ENCODE results near the gene WASHC2A. TPM values are rescaled to one million over a fixed set of nuclear protein-coding genes. Genes with fewer than 3 reads are reported as not detected.
A peak's percentile ranks its signal among the peaks of the same experiment; 100 is the strongest.
"Not testable (repeated sequence)": the region's sequence is repeated elsewhere in the genome, so short reads cannot be mapped to it uniquely, and the experiment has no call there.

Gene WASHC2A
- total and polyA plus RNA-seq, 2 of the 13 experiments (the other 11 are each of a cell fraction or from before 2014, with no cell fraction given), result 22.8 to 29.6 TPM

GRCh38 chr10:50047594-50047993, 20.2 kb upstream of the WASHC2A start:
- not testable (repeated sequence) for FAIRE-seq; H3K4me2 ChIP-seq (ENCODE audit: low read depth, low read length)

GRCh38 chr10:50051995-50052660, 15.6 kb upstream of the WASHC2A start:
- H3K9me3 ChIP-seq (ENCODE audit: low read length); H4K20me1 ChIP-seq (ENCODE audit: insufficient read depth, low read length); BruUV-seq (replicated peaks); intact Hi-C loops (cut with micrococcal nuclease; ENCODE audit: unreplicated experiment); H3K27me3 ChIP-seq (ENCODE audit: control insufficient read depth in 1 of 2, insufficient read depth in 2 of 2, low read length in 2 of 2); H3K4me3 ChIP-seq (replicated peaks in 1 of 3; ENCODE audit: insufficient read depth in 1 of 3, low read depth in 2 of 3, low read length in 3 of 3); in situ Hi-C loops (cut with HindIII; ENCODE audit: extremely low pct_ligation_motif_present, low pct_unique_long_range_greater_than_20kb); H3K79me2 ChIP-seq (ENCODE audit: insufficient read depth, low read length); POLR2A ChIA-PET; CTCF ChIA-PET (ENCODE audit: low intra/inter-chr PET ratio, low total read pairs); H3K36me3 ChIP-seq (replicated peaks in 1 of 2; ENCODE audit: control insufficient read depth in 1 of 2, insufficient read depth in 2 of 2, low read length in 2 of 2): not testable (repeated sequence)
- WGBS (ENCODE audit: low lambda C conversion rate), result 9% methylated on average over 3 of the region's 3 CpGs
- DNase-seq (ENCODE audit: low spot score), result peak; percentile 97
- ATAC-seq, result peak; percentile 95
- Histone ChIP-seq H3K9ac (ENCODE audit: insufficient read depth, low read depth, low read length) (0 out of 2 replicates have a peak overlapping the region, but pooled peaks have one; percentile 21), H2AFZ (ENCODE audit: low read length) (peak overlapping the region; percentile 42), H3K4me2 (ENCODE audit: low read depth, low read length) (peak overlapping the region; percentile 62), H3K27ac (ENCODE audit: extremely low read length, insufficient read depth, low read length) (peak overlapping the region; percentile 79), H3K4me1 (ENCODE audit: insufficient read depth, low read length) (peaks cover 46% of the 10 kb centered on the region)
- peak; percentile 12 for FAIRE-seq
- TF ChIP-seq ERF (CRISPR knock-in tag; IDR thresholded peaks at IDR 0.05), result peak; percentile 52; the same call in 1 of the 2 replicates
- TF ChIP-seq LCORL (IDR thresholded peaks at IDR 0.05), result peak; percentile 40; the same call in 1 of the 2 replicates
- TF ChIP-seq LCORL (CRISPR knock-in tag; IDR thresholded peaks at IDR 0.05), result 0 out of 2 replicates have a peak, but pooled peaks have one; percentile 41
- TF ChIP-seq, protein P1, sequence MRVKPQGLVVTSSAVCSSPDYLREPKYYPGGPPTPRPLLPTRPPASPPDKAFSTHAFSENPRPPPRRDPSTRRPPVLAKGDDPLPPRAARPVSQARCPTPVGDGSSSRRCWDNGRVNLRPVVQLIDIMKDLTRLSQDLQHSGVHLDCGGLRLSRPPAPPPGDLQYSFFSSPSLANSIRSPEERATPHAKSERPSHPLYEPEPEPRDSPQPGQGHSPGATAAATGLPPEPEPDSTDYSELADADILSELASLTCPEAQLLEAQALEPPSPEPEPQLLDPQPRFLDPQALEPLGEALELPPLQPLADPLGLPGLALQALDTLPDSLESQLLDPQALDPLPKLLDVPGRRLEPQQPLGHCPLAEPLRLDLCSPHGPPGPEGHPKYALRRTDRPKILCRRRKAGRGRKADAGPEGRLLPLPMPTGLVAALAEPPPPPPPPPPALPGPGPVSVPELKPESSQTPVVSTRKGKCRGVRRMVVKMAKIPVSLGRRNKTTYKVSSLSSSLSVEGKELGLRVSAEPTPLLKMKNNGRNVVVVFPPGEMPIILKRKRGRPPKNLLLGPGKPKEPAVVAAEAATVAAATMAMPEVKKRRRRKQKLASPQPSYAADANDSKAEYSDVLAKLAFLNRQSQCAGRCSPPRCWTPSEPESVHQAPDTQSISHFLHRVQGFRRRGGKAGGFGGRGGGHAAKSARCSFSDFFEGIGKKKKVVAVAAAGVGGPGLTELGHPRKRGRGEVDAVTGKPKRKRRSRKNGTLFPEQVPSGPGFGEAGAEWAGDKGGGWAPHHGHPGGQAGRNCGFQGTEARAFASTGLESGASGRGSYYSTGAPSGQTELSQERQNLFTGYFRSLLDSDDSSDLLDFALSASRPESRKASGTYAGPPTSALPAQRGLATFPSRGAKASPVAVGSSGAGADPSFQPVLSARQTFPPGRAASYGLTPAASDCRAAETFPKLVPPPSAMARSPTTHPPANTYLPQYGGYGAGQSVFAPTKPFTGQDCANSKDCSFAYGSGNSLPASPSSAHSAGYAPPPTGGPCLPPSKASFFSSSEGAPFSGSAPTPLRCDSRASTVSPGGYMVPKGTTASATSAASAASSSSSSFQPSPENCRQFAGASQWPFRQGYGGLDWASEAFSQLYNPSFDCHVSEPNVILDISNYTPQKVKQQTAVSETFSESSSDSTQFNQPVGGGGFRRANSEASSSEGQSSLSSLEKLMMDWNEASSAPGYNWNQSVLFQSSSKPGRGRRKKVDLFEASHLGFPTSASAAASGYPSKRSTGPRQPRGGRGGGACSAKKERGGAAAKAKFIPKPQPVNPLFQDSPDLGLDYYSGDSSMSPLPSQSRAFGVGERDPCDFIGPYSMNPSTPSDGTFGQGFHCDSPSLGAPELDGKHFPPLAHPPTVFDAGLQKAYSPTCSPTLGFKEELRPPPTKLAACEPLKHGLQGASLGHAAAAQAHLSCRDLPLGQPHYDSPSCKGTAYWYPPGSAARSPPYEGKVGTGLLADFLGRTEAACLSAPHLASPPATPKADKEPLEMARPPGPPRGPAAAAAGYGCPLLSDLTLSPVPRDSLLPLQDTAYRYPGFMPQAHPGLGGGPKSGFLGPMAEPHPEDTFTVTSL (CRISPR knock-in tag; IDR thresholded peaks at IDR 0.05; ENCODE audit: borderline replicate concordance), result peak; percentile 49; the same call in 1 of the 2 replicates
- TF ChIP-seq RARA (CRISPR knock-in tag; IDR thresholded peaks at IDR 0.05), result peak; percentile 93
- TF ChIP-seq ZNF609 (CRISPR knock-in tag; IDR thresholded peaks at IDR 0.05; ENCODE audit: borderline replicate concordance), result peak; percentile 25; the same call in 1 of the 2 replicates

More at GRCh38 chr10:50047594-50047993, 20.2 kb upstream of the WASHC2A start:
- peaks cover 19% of the 10 kb centered on the region for H3K4me1 ChIP-seq (ENCODE audit: insufficient read depth, low read length)
- H2AFZ ChIP-seq (ENCODE audit: low read length); POLR2A ChIA-PET; CTCF ChIA-PET (ENCODE audit: low intra/inter-chr PET ratio, low total read pairs); in situ Hi-C loops (cut with HindIII; ENCODE audit: extremely low pct_ligation_motif_present, low pct_unique_long_range_greater_than_20kb); H3K4me3 ChIP-seq (replicated peaks in 1 of 3; ENCODE audit: insufficient read depth in 1 of 3, low read depth in 2 of 3, low read length in 3 of 3); ATAC-seq; H3K27ac ChIP-seq (ENCODE audit: extremely low read length, insufficient read depth, low read length); H3K36me3 ChIP-seq (replicated peaks in 1 of 2; ENCODE audit: control insufficient read depth in 1 of 2, insufficient read depth in 2 of 2, low read length in 2 of 2); BruUV-seq (replicated peaks); H3K9ac ChIP-seq (ENCODE audit: insufficient read depth, low read depth, low read length); H3K9me3 ChIP-seq (ENCODE audit: low read length); H3K79me2 ChIP-seq (ENCODE audit: insufficient read depth, low read length); H4K20me1 ChIP-seq (ENCODE audit: insufficient read depth, low read length); H3K27me3 ChIP-seq (ENCODE audit: control insufficient read depth in 1 of 2, insufficient read depth in 2 of 2, low read length in 2 of 2); intact Hi-C loops (cut with micrococcal nuclease; ENCODE audit: unreplicated experiment); DNase-seq (ENCODE audit: low spot score): not testable (repeated sequence)
- 79% methylated on average over 5 of the region's 5 CpGs for WGBS (ENCODE audit: low lambda C conversion rate)

Data from HepG2 (cell line).